D721Med (cell line): ENCODE results near the gene C1orf21.

Source experiments
- DNase-seq: peaks from one replicate; pipeline ENCODE4 v3.0.0; 2011; ENCODE audit warnings: low spot score; ENCODE audit not compliant: insufficient read length
- FAIRE-seq: peaks from 2 replicates; lab custom pipeline; 2011; peaks lifted over from hg19 to GRCh38; lab: Jason Lieb, UNC
- TF ChIP-seq, protein P1 (sequence below): IDR thresholded peaks from 2 replicates; pipeline ENCODE4 v1.5.1; 2012; ENCODE audit warnings: mild to moderate bottlenecking, control low read depth; ENCODE audit not compliant: insufficient read depth; ENCODE audit errors: missing control alignments

C1orf21 gene

GRCh38 chr1:184408580-184408979 lies 21.8 kb downstream of the C1orf21 start:
- FAIRE-seq (no peak), DNase-seq (no peak)
- TF ChIP-seq, protein P1, sequence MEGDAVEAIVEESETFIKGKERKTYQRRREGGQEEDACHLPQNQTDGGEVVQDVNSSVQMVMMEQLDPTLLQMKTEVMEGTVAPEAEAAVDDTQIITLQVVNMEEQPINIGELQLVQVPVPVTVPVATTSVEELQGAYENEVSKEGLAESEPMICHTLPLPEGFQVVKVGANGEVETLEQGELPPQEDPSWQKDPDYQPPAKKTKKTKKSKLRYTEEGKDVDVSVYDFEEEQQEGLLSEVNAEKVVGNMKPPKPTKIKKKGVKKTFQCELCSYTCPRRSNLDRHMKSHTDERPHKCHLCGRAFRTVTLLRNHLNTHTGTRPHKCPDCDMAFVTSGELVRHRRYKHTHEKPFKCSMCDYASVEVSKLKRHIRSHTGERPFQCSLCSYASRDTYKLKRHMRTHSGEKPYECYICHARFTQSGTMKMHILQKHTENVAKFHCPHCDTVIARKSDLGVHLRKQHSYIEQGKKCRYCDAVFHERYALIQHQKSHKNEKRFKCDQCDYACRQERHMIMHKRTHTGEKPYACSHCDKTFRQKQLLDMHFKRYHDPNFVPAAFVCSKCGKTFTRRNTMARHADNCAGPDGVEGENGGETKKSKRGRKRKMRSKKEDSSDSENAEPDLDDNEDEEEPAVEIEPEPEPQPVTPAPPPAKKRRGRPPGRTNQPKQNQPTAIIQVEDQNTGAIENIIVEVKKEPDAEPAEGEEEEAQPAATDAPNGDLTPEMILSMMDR, result no peak

GRCh38 chr1:184409011-184409410 lies 22.2 kb downstream of the C1orf21 start:
- TF ChIP-seq, protein P1, result no peak
- FAIRE-seq, result no peak
- no peak for DNase-seq

GRCh38 chr1:184412472-184412871 lies 25.6 kb downstream of the C1orf21 start:
- TF ChIP-seq, protein P1, result no peak
- FAIRE-seq (no peak), DNase-seq (no peak)

DNA sequence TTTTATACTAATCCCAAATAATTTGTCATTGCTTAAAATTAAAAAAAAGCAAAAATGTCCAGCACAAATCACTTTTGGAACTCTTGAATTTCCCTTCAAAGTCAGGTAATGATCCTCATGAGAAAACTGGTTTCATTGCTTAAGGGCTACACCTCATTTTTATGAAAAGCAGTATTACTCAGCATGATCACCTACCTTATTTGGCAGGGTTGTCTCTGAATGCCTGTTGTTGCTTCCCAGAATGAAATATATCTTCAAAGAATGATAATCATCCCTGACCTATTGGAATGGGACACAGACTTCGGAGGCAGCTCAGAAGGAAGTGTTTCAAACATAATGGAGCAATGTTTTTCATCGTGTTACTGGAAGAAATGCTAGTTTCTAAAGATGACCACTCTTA lies 29.7 kb downstream of the C1orf21 start:
- DNase-seq, result no peak
- TF ChIP-seq, protein P1, result no peak
- FAIRE-seq, result peak; percentile 73

- TF ChIP-seq, protein P1, result no peak
These were observed 30.1 kb downstream of the C1orf21 start for GRCh38 chr1:184416946-184417345.

DNA sequence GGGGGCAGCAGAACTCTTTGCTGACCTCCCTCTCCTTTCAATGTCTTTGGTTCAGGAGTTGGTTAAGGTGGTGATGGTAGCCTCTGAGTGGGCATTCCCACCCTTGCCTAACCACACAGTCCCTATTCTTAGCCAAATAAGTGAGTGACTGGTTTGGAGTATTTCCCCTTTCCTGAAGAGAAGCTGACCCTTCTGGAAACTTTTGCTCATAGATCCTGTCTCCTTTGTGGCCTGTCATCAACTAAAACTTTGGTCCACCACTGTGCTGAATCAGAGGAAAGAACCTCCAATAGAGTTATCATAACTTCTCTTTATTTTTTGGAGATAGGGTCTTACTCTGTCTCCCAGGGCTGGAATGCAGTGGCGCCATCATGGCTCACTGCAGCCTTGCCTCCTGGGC lies 31.1 kb downstream of the C1orf21 start:
- FAIRE-seq (no peak), DNase-seq (no peak)
- TF ChIP-seq, protein P1, result no peak

More at GRCh38 chr1:184416946-184417345, 30.1 kb downstream of the C1orf21 start:
- no peak for FAIRE-seq
- DNase-seq, result no peak

GRCh38 chr1:184418652-184419349 lies 32.0 kb downstream of the C1orf21 start:
- TF ChIP-seq, protein P1, result no peak
- peak; percentile 29 for FAIRE-seq
- DNase-seq, result no peak
